Ectodermal cell (in vitro differentiated cells): ENCODE data around the gene CHRDL2.

Experiments used
- H3K27ac ChIP-seq: 2 replicates; pipeline ENCODE4 v1.7.0; 2013; ENCODE audit warnings: mild to moderate bottlenecking, low read depth, low read length; ENCODE audit not compliant: insufficient read depth, poor library complexity, severe bottlenecking
- H3K27me3 ChIP-seq: 2 replicates; pipeline ENCODE4 v1.7.0; 2013; ENCODE audit warnings: mild to moderate bottlenecking, low read length; ENCODE audit not compliant: insufficient read depth, control insufficient read depth, poor library complexity, severe bottlenecking
- H3K36me3 ChIP-seq: one replicate; pipeline ENCODE4 v1.7.0; 2013; ENCODE audit warnings: low read length; ENCODE audit not compliant: control insufficient read depth, insufficient read depth
- H3K4me1 ChIP-seq: one replicate; pipeline ENCODE4 v1.7.0; 2013; ENCODE audit warnings: low read length; ENCODE audit not compliant: control insufficient read depth, insufficient read depth
- H3K4me3 ChIP-seq: 2 replicates; pipeline ENCODE4 v1.7.0; 2013; ENCODE audit warnings: low read depth, low read length, control low read depth; ENCODE audit not compliant: insufficient read depth
- H3K9me3 ChIP-seq: 2 replicates; pipeline ENCODE4 v1.7.0; 2013; ENCODE audit warnings: mild to moderate bottlenecking, low read length, moderate library complexity; ENCODE audit not compliant: control insufficient read depth
- WGBS, 2 experiments: methylation state at CpG; one replicate each; pipeline ENCODE4 v1.1.7; 2013; ENCODE audit warnings: missing lambda C conversion rate in 2 of 2; 5-methylcytosine and 5-hydroxymethylcytosine counted together

Gene CHRDL2

GRCh38 chr11:74650498-74650897, 80.7 kb downstream of the CHRDL2 start:
- Histone ChIP-seq H3K27me3 (no peaks in the 10 kb centered on the region), H3K9me3 (no peaks in the 10 kb centered on the region), H3K4me1 (peaks cover 10% of the 10 kb centered on the region), H3K4me3 (no peak overlapping the region), H3K27ac (no peak overlapping the region), H3K36me3 (peaks cover 4% of the 10 kb centered on the region)
- 94 to 98% methylated on average over 2 of the region's 2 CpGs for WGBS, 2 experiments

GRCh38 chr11:74648894-74649293, 82.3 kb downstream of the CHRDL2 start:
- Histone ChIP-seq H3K27ac (no peak overlapping the region), H3K4me1 (peaks cover 10% of the 10 kb centered on the region), H3K9me3 (no peaks in the 10 kb centered on the region), H3K4me3 (no peak overlapping the region), H3K36me3 (peaks cover 11% of the 10 kb centered on the region), H3K27me3 (no peaks in the 10 kb centered on the region)
- 95 to 96% methylated on average over 4 of the region's 4 CpGs for WGBS, 2 experiments

GRCh38 chr11:74647831-74648230, 83.4 kb downstream of the CHRDL2 start:
- H3K4me1 ChIP-seq, result peaks cover 10% of the 10 kb centered on the region
- no peak overlapping the region for H3K27ac ChIP-seq
- WGBS, 2 experiments, result 92 to 95% methylated on average over 2 of the region's 3 CpGs
- no peaks in the 10 kb centered on the region for H3K9me3 ChIP-seq
- H3K27me3 ChIP-seq, result no peaks in the 10 kb centered on the region
- peaks cover 13% of the 10 kb centered on the region for H3K36me3 ChIP-seq
- H3K4me3 ChIP-seq, result no peak overlapping the region

GRCh38 chr11:74647404-74647803, 83.8 kb downstream of the CHRDL2 start:
- Histone ChIP-seq H3K4me1 (peaks cover 10% of the 10 kb centered on the region), H3K9me3 (no peaks in the 10 kb centered on the region), H3K27me3 (no peaks in the 10 kb centered on the region), H3K4me3 (no peak overlapping the region), H3K36me3 (peaks cover 9% of the 10 kb centered on the region), H3K27ac (no peak overlapping the region)

- H3K4me1 ChIP-seq, result peaks cover 10% of the 10 kb centered on the region
- no peak overlapping the region for H3K4me3 ChIP-seq
- WGBS, 2 experiments, result 57 to 64% methylated on average over 6 to 7 of the region's 7 CpGs
- no peaks in the 10 kb centered on the region for H3K27me3 ChIP-seq
- no peaks in the 10 kb centered on the region for H3K9me3 ChIP-seq
- peaks cover 13% of the 10 kb centered on the region for H3K36me3 ChIP-seq
- H3K27ac ChIP-seq, result no peak overlapping the region
Measured at GRCh38 chr11:74646954-74647353, 84.3 kb downstream of the CHRDL2 start.
